ENCODE measurements around the gene PGM5.

DNA sequence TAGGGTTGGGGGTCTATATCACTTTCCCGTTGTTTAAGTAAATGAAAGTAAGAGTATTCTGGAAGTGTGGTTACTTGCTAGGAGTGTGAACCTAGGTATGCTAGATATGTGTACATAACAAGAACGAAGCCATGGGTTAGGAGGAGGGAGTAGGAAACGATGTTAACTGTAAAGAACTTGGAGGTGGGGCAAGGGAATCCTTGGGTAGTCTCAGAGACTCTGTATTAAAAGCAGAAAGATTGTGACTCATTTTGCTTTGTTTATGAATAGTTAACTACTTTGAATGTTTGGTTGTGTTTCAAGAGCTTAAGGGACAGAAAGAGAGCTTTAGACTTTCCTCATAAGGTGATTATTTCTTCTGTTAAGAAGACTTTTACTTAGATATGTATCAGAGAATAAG lies 124.4 kb downstream of the PGM5 start:
- TF ChIP-seq, protein P1, sequence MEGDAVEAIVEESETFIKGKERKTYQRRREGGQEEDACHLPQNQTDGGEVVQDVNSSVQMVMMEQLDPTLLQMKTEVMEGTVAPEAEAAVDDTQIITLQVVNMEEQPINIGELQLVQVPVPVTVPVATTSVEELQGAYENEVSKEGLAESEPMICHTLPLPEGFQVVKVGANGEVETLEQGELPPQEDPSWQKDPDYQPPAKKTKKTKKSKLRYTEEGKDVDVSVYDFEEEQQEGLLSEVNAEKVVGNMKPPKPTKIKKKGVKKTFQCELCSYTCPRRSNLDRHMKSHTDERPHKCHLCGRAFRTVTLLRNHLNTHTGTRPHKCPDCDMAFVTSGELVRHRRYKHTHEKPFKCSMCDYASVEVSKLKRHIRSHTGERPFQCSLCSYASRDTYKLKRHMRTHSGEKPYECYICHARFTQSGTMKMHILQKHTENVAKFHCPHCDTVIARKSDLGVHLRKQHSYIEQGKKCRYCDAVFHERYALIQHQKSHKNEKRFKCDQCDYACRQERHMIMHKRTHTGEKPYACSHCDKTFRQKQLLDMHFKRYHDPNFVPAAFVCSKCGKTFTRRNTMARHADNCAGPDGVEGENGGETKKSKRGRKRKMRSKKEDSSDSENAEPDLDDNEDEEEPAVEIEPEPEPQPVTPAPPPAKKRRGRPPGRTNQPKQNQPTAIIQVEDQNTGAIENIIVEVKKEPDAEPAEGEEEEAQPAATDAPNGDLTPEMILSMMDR (IDR thresholded peaks at IDR 0.05; ENCODE audit: insufficient read depth, low read length, poor library complexity, severe bottlenecking): no peak
- TF ChIP-seq EZH2phosphoT487 (conservative IDR thresholded peaks at IDR 0.05; ENCODE audit: low read length): no peak
